GM18868 (cell line): ENCODE measurements around the gene DPP4.
"Not testable (repeated sequence)": the region's sequence is repeated elsewhere in the genome, so short reads cannot be mapped to it uniquely, and the experiment has no call there.

ENCODE experiments used
- ATAC-seq: cut with Tn5 transposase; IDR thresholded peaks from one replicate; pipeline ENCODE4 v1.9.1; 2021; ENCODE audit warnings: mild to moderate bottlenecking, moderate library complexity; ENCODE audit not compliant: unreplicated experiment

DPP4 gene

DNA sequence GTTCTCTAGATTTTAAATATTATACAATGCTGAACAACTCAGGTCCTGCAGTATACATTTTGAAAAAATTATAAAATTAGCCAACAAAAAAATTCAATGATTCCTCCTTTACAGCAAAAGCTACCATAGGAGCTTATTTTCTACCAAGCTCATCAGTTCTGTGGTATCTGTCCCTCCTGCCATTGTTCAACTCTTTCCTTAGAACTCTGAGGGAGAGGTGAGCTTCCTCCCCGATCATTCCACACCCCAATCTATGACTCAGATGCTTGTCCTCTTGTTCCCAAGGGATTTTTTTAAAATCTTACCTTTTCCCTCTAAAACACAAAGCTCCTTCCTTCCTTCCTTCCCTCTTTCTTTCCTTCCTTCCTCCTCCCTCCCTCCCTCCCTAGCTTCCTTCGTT lies 13.5 kb downstream of the DPP4 start:
- no peak for ATAC-seq

DNA sequence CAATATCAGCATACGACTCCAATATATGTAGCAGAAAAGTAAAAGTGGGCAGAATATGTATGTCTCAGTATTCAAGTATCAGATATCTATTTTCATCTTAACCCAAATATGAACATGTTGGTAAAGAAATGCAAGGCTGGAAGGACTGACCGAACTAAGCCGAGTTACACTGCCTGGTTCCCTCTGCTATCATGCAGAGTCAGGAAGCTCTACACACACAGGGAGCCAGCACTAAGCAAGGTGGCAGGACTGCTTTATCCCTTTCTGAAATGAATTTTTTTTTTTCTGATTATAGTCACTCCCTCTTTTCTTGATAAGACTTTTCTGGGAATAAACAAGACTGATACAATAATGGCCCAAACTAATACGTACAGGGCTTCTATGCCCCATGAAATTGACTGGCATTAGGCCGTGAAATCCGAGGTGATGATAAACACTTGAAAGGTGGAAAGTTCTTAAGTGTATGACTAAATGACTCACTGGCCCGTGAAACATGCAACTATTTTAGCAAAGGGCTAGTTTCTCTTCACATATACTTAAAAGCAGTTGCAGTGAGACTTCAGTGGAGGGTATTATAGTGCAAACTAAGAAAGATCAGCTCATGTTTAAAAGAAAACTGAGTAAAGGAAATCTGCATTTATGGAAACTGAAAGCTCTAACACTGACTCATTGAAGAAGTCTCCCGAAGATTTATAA lies 14.9 kb downstream of the DPP4 start:
- ATAC-seq = peak; percentile 89

DNA sequence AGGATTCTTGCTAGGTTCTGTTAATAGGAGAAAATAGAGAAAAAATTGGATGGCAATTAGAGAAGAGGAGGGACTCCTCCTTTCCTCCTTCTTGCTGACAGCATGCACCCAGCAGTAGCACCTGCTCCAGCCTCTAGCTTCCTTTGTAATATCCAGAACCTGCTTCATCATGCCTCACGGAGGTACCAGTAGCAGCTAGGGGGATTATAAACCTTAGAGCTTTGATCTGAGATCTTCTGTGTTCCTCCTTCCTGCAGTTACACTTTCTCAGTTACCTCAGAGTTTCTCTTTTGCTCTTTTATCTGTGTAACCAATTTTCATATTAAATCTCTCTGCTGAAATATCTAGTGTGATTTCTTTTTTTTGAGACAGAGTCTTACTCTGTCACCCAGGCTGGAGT lies 16.6 kb downstream of the DPP4 start:
- ATAC-seq = no peak

DNA sequence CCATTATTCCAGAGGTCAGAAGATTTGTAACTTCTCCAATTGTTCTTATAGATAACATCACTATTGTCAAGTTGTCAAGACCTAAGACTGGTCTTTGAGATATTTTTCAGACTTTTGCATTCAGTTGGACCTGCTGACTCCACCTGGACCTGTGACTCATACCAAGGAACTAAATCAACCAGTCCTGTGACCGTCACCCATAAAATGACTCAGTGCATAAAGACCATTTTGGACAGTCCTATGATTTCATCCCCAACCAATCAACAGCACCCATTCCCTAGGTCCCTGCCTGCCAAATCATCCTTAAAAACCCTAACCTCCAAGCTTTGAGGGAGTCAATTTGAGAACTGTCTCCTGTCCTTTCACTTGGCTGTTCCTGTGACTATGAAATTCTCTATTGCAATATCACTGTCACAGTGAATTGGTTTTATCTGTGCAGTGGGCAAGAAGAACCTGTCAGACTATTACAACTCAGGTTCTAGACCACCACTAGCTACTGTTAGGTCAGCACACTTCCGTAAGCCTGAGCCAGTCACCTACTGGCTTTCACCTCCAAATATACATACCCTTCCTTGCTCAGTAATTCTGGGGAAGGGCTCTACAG lies 17.1 kb downstream of the DPP4 start:
- ATAC-seq = no peak

DNA sequence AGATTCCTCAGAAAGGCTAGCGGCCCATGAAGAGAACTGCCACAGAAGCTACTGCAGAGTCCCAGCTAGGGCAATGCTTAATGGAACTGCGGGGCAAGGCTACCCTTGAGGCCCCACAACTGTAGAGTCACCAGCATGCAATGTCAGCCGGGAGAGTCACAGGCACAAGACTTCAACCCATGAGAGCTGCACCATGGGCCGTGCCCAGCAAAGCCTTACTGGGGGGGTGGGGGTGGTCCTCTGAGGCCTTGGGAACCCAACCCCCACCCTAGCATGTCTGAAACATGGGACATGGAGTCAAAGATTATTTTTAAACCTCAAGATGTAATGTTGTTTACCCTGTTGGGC lies 20.2 kb downstream of the DPP4 start:
- ATAC-seq = no peak

DNA sequence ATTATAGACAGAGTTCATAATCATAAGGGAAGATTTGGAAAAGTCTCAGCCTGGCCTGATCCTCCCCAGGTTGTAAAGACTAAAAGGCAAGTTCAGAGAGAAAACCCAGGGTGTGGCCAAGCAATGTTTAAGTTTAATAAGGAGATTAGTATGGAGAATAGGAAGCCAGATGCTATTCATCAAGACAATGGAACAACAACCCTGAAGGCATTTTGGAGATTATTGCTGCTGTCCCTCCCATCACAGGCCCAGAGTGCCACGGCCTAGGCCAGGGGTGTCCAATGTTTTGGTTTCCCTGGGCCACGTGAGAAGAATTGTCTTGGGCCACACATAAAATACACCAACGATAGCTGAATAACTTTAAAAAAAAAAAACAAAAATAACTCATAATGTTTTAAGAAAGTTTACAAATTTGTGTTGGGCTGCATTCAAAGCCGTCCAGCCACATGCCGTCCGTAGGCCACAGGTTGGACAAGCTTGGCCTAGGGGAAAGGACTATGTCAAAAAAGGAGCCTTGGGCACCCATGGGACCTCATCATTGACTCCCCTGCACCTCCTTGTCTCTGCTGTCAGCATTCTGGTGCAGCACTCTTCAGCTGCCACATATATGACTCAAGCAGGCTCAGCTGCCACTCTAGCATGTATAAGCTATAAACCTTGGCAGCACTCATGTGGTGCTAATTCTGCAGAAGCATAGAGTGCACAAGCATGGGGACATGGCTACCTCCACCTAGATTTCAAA lies 20.8 kb downstream of the DPP4 start:
- ATAC-seq = no peak

DNA sequence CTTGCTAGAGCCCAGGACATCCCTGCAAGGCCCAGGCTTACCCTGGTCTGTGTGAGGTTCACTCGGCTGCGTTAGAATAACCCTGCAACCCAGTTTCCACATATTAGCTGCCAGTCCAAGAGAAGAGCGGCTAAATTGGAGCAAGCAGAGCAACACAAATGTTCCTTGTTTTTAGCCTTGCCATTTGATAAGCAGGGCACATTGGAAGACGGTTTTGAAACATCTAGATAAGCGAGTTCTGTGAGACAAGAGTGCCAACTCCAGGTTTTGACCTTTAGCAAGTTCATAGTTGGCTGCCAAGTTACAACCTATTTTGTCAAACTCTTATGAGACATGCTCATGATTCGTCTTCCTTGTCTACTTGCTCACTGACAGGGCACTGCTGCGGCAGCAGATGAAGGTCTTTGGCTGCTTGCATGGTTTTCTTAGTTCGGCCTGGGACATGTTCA lies 23.5 kb downstream of the DPP4 start:
- no peak for ATAC-seq

DNA sequence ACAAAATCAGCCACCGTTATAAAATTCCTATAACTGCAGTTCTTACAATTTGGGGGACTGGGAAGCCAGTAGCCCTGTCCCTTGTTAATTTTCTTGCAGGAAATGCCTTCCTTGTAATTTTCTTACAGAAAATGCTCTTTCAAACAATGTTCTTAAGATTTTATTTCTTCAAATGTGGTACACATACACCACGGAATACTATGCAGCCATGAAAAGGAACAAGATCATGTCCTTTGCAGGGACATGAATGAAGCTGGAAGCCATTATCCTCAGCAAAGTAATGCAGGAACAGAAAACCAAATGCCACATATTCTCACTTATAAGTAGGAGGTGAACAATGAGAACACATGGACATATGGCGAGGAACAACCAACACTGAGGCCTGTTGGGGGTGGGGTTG lies 24.9 kb downstream of the DPP4 start:
- not testable (repeated sequence) for ATAC-seq

DNA sequence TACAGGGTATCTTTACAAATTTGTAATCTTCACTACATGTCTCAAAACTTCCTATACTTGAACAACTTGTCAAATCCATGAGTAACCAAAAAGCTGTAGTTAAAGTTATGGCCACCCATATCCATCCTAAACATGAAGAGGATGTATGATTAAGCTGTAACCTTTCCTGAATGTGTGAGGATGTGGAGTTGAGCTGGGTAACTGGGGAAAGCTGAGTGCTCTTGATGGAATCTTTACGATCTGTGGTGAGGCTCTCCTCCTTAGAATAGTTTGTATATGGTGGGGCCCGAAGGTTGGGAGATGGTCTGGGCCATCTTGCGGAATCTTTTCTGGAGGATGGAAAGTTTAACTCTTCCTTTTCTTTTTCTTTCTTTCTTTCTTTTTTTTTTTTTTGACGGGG lies 29.4 kb downstream of the DPP4 start:
- ATAC-seq = no peak

DNA sequence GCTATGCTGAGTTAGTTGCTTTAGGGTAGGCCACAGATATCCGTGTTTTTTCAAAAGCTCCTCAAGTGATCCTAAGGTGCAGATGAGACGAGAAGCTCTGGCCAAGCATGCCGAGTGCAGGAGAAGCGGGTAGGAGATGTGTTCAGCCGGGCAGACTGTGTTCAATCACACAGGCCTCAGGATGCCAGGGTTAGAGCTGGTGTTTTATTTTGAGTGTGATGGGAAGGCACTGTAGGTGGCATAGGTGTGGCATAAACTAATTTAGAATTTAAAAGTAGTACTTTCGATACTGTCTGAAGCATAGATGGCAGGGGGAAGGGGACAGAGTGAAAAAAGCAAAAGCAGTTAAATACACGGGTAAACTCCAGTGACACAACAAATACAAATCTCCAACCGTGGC lies 30.9 kb downstream of the DPP4 start:
- ATAC-seq = no peak

DNA sequence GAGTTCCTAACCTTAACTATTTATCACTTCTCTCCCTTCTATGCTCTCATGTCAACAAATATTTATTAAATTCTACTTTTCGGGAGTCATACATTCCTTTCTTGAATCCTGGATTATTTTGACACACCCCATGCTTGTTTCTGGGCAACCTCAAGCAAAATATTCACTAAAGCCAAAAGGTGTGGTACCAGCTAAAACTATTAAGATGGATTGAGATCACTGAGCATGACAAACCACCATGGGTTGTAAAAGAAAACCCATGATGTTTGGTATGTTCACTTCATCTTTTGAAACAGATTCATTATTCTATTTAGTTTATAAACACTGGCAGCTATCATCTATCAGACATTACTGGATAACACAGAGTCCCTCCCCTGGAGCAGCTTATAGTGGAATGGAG lies 32.5 kb downstream of the DPP4 start:
- ATAC-seq = no peak

DNA sequence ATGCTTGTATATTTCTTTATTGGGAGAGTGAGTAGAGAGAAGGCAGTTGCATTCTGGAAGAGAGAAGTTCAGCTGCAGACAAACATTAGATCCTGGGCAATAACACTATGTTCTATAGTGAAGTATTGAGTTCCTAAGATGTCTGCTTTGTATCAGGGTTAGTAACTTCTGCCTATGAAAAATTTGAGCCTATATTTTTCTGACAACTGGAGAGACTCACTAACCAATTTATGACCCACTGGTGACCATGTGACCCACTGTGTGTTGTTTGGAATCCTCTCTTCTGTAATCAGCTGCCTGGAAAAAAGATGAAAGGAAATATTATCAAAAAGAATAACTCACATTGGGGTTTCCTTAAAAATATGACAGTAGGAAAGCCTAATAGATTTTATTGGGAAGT lies 35.3 kb downstream of the DPP4 start:
- no peak for ATAC-seq

DNA sequence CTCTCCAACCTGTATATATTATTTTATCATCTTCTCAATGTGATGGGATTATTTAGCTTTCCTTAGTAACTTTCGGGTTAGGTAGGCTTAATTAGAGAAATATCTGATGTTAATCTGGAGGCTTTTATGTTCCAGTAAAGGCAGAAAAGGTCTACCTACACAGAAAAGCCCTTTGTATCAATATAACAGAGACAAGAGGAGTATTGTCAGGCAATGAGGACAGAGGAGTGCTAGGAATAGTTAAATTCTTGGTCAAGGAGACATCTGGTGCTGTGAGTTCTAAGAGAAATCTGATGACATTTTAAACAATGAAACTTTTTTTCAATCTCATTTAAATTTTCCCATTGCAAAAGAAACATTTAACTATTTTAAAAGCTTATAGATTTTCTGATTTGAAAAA lies 36.1 kb downstream of the DPP4 start:
- no peak for ATAC-seq

DNA sequence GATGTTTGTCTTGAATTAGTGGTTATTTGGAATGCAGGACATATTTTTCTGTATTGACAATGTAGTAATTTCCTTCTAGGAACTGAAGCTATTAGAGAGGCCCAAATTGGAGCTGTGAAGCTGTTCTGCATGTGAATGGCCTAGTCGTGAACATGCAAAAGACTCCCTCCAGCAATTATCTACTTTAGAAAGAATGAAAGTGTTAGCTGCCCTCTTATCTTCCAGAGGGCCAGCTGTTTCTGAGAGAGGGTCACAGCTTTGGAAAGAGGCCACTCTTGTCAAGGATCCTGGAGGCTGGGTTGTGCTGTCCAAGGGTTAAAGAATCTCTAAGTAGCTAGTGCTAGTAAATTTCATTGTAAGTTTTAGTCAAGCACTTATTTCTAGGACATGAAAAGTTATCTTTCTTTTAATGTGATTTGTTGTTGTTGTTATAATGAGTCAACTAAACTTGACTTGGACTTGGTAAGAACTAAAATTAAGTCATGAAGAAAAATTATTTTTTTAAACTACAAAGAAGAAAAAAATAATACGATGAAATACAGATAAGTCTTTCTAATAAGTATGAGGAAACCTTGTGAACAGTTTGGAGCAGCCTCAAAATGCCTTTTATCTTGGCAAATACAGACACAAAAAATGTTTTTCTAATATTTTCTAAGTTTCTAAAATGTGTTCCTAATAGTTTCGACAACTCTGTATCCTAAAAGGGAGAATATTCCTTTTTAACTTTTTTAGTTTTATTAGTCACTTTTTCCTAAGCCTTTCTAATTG lies 36.8 kb downstream of the DPP4 start:
- no peak for ATAC-seq

DNA sequence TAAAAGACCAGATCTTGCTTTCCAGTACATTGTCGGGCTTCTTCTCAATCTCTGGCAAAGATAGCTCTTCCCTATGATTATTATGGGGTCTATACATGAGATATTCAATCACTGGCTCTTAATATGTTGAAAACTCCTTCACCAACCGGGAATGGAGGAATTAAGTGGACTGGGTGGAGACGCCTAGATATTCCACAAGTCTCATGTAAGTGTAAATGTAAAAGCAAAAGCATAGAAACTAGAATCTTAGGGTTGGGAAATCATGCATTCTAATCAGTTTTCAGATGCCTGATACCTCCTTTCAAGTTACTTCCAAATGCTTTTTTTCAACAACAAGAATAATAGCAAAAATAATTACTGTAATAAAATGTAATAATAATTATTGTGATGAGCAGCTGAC lies 38.0 kb downstream of the DPP4 start:
- no peak for ATAC-seq

DNA sequence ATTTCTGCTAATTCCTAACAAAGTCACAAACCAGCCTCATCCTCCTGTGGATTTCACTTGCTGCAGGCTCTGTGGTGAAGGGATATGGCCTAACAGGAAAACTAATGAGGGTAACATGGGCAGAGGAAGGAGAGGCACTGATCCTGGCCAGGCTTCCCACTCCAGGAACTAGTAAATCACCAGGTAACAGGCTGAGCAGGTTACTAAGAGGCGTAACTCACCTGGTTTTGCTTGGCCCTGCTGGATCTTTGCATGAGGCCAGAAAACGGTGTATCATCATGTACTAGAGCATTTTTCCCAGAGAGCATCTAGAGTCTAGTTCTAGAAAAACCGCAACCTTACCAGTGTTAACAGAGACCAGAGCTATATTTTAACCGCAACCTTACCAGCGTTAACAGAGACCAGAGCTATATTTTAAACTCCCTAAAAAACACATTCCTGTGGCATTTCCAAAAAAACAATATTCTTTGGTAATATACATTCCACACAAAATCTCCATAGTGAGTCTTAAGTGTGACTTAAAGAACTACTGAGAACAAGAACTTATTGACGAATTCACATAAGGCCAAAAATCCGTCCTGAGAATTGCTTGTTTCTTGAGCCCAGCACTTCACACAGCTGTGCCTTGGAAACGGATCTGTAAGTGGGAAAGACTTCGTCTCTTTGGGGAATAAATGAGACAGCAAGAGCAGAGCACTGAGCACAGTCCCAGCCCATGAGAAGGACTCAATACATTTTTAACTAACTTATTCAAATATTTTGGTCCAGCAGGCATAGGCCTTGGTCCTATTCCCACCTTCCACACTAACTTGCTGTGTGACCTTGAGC lies 43.4 kb downstream of the DPP4 start:
- ATAC-seq = no peak

DNA sequence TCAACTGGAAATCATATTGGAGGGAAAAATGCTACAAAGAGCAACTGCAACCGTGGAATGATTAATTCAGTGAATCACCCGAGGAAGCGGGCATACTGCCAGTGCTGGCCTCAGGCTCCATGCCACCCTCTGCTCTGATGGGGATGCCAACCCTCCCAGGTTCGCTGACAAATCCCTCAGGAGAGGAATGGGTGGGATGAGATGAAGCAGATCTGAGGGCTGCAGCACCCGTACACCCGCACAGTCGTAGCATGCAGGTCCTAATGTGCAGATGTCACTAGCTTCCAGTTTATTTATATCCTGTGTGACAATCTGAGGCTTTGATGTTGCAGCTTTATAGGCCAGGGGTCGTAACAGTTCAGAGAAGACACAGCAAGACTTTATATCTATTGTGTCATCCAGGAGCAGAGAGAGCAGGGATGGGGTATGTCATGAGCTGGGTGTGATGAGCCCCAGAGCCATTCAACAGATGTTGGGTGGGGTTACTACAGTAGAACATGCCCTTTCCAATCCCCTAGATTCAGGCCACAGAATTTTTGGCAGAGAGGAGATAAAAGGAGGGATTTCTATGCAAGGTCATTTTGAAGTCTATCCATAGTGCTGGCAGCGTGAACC lies 44.6 kb downstream of the DPP4 start:
- no peak for ATAC-seq

DNA sequence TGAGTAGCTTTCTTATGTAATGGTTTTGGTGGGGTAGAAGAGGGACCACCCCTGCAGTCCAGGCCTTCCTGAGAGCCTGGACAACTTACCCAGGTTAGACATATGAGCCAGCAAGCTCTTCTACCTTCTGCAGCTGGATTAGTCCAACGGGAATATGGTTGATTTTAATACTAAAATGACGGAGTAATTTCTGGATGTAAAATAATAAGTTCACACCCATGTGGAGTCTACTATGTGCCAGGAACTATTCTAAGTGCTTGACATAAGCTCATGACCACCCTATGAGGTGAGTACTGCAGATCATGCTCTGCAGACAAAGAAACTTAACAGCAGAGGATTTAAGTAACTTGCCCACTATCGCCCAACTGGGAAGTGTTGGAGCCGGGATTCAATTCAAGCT lies 45.5 kb downstream of the DPP4 start:
- ATAC-seq = no peak

DNA sequence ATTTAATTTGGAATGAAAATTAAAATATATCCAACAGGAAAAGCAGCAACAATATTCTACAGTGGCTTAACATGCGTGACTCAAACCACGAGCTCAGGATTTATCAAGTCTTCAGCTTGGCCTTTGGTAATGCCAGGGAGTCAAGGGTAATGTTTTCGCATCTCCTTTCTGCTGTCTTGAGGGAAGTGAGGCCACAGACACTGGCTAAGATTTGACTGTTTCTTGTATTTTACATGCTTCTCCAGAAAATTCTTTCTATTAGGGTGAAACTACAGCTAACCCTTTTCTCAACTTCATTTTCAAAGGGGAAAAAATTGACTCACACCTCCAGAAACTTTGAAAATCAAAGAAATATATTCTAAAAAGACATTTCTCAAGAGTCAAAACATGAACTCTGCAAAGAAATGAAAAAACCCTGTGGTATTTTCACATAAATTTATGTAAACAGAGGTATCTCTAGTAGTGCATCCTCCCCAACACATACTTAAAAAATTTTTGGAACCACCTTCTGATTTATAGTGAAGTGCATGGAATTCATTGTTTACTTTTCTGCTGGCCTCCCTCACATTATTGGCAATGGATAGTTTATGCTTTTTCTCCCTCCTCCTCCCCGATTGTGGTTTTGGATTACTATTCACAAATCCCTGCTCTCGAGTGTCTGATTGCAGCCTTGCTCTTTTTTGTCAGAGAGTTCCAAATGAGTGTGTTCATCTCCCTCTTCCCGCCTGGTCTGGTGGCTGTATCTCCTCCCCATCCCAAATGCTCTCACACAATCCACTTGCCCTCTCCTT lies 48.7 kb downstream of the DPP4 start:
- no peak for ATAC-seq
